Inflammatory macrophage treated with lipopolysaccharide for 4 hours (primary cell): ENCODE results near the gene SNX5.

ENCODE experiments used
- DNase-seq: peaks from one replicate; pipeline ENCODE4 v3.0.0-alpha.2; 2020

Gene SNX5

GRCh38 chr20:17958373-17959256, 10.0 kb downstream of the SNX5 start:
- DNase-seq: no peak

- DNase-seq: no peak
These were observed 10.9 kb downstream of the SNX5 start for GRCh38 chr20:17957505-17958363.

- no peak for DNase-seq
These were observed 12.4 kb downstream of the SNX5 start for GRCh38 chr20:17956099-17956685.

- DNase-seq: no peak
These were observed 13.3 kb downstream of the SNX5 start for GRCh38 chr20:17955302-17955701.

- no peak for DNase-seq
These were observed 14.7 kb downstream of the SNX5 start for GRCh38 chr20:17953935-17954334.

- DNase-seq: no peak
These were observed 15.6 kb downstream of the SNX5 start for GRCh38 chr20:17952692-17953684.

GRCh38 chr20:17951323-17951722, 17.3 kb downstream of the SNX5 start:
- no peak for DNase-seq

- DNase-seq: no peak
These were observed 17.9 kb downstream of the SNX5 start for GRCh38 chr20:17950670-17951069.

- no peak for DNase-seq
These were observed 18.7 kb downstream of the SNX5 start for GRCh38 chr20:17949899-17950298.

- no peak for DNase-seq
These were observed 20.2 kb downstream of the SNX5 start for GRCh38 chr20:17948442-17948841.

GRCh38 chr20:17947474-17947815, 21.1 kb downstream of the SNX5 start:
- no peak for DNase-seq

- no peak for DNase-seq
These were observed 21.8 kb downstream of the SNX5 start for GRCh38 chr20:17946572-17947473.

- no peak for DNase-seq
These were observed 22.6 kb downstream of the SNX5 start for GRCh38 chr20:17946040-17946439.

- DNase-seq: no peak
These were observed 23.6 kb downstream of the SNX5 start for GRCh38 chr20:17944854-17945474.

- no peak for DNase-seq
These were observed 25.3 kb downstream of the SNX5 start for GRCh38 chr20:17943343-17943742.

GRCh38 chr20:17941826-17942196, 26.8 kb downstream of the SNX5 start:
- DNase-seq: no peak

- DNase-seq: no peak
These were observed 27.3 kb downstream of the SNX5 start for GRCh38 chr20:17941087-17941825.

GRCh38 chr20:17940224-17940971, 28.2 kb downstream of the SNX5 start:
- no peak for DNase-seq

- no peak for DNase-seq
These were observed 28.9 kb downstream of the SNX5 start for GRCh38 chr20:17939622-17940223.
